HG03520 (cell line): ENCODE results near the gene PIGX.
A peak's percentile ranks its signal among the peaks of the same experiment; 100 is the strongest.

Source experiments
- ATAC-seq: cut with Tn5 transposase; IDR thresholded peaks from one replicate; pipeline ENCODE4 v1.9.1; 2021; ENCODE audit warnings: mild to moderate bottlenecking, moderate library complexity; ENCODE audit not compliant: unreplicated experiment

The PIGX gene

GRCh38 chr3:196711838-196712513, at the start of gene PIGX, which contains the start of gene CEP19:
PIGX (plus strand) TSS chr3:196712377.
CEP19 (minus strand) TSS chr3:196712250; CDS start chr3:196708657, 3,593 bp downstream.
- ATAC-seq, result peak; percentile 67

- no peak for ATAC-seq
These were observed 49.2 kb upstream of the PIGX start for GRCh38 chr3:196662711-196663571.

DNA sequence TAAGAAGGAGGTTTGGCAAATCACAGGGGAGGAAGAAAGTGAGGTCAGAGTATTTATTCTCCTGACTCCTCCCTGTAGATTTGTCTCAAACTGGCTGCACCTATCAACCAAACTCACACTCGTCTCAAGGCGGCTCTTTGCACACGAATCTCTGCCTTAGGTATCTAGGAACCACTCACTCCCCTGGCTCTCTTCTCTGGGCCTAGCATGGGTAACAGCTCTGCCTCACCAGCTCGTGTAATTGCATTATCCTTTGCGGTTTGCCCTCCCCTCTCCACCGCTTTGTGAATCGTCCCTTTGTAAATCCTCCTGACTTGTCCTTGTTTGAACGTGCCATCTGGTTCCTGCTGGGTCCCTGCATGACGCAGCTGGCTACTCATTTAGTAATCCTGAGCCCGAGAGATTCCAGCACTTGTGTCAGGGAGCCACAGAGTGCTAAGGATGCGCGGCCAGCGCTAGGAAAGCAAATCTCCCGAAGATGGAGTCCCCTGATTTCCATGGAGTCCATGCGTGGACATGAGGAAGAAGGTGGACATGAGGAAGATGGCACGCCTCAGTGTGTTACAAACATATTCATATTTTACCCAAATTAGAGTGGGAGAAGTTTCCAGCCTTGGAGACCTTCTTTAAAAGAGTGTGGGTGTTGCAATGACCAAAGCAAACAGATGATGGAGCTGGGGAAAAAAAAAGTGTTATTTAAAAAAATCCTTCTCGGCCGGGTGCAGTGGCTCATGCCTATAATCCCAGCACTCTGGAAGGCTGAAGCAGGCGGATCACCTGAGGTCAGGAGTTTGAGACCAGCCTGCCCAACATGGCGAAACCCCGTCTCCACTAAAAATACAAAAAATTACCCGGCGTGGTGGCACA, 45.9 kb upstream of the PIGX start:
- no peak for ATAC-seq

- no peak for ATAC-seq
These were observed 44.9 kb upstream of the PIGX start for GRCh38 chr3:196667056-196667825.

DNA sequence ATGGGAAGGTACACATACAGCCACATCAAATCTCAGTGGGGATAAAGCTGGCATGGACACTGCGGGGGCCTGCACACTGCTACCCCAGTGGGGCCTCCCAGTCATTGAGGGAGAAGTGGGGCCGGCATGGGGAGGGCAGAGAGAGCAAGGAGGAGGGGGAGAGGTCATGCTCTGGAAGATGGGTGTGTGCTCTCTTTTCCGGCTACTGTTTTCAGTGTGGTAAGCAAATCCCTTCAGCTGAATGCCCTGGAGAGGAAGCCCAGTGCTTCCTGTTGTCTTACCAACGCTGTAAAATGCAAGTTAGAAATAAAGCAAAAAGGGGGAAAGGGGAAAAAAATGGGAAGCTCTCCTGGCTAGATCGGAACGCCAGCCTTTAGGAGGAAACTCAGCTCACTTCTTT, 41.8 kb upstream of the PIGX start:
- ATAC-seq, result no peak

DNA sequence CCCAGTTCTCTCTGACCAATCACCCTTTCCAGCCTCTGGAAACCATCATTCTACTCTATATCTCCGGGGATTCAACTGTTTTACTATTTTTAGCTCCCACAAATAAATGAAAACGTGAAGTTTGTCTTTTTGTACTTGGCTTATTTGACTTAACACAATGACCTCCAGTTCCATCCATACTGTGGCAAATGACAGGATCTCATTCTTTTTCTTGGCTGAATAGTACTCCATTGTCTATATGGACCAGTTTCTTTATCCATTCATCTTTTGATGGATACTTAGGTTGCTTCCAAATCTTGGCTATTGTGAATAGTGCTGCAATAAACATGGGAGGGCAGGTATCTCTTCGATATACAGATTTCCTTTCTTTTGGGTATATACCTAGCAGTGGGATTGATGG, 38.5 kb upstream of the PIGX start:
- ATAC-seq, result no peak

DNA sequence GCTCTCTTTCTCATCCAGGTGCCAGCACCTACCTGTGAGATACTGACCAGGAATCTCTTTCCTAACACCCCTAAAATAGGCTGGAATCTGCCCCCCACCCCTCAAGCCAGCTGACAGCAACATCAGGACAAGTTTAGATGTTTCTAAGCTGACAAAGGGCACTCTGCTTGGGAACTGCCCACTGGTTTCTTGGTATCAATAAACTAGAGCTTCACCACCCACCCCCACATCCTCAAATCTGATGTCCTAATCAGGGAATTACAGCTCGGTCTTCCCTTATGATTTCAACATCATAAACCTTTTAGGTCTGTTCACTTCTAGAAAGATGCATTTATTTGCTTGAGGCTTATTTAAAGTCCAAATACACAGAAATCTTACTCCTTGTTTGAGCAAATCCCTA, 34.8 kb upstream of the PIGX start:
- no peak for ATAC-seq

- ATAC-seq, result no peak
These were observed 34.2 kb upstream of the PIGX start for GRCh38 chr3:196677931-196678330.

GRCh38 chr3:196684548-196685407, 27.4 kb upstream of the PIGX start:
- ATAC-seq, result peak; percentile 81

DNA sequence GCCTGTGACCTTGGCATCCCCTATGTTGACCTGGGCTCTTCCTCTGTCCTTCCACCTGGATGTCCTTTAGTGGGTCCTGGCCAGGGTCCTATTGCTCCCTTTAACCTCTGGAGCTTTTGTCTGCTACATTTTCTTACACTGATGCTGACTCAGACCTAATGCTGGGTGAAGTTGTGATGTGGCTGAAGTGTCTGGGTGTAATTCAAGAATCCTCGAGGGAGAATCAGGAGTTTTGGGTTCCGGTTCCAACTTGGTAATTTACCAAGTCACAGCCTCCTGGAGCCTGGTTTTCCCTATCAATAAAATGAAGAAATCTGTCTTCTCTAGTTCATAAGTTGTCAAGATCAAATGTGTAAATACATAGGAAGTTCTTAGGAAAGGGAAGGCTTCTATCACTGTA, 25.7 kb upstream of the PIGX start:
- no peak for ATAC-seq

GRCh38 chr3:196688349-196688748, 23.8 kb upstream of the PIGX start:
- ATAC-seq, result no peak

- ATAC-seq, result no peak
These were observed 22.1 kb upstream of the PIGX start for GRCh38 chr3:196689941-196690660.

DNA sequence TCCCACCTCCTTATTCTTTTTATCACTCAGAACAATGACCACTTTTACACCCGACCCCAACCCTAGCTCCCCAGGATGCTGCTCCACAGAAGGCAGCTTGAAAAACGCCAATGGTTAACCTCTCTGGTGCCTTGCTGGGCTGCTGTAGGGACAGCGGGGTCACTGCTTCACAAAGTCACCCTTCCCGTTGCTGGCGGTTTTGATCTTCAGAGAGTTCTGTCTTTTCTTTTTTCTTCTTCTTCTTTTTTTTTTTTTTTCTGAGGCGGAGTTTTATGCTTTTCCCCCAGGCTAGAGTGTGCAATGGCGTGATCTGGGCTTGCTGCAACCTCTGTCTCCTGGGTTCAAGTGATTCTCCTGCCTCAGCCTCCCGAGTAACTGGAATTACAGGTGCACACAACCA, 20.8 kb upstream of the PIGX start:
- ATAC-seq, result no peak

DNA sequence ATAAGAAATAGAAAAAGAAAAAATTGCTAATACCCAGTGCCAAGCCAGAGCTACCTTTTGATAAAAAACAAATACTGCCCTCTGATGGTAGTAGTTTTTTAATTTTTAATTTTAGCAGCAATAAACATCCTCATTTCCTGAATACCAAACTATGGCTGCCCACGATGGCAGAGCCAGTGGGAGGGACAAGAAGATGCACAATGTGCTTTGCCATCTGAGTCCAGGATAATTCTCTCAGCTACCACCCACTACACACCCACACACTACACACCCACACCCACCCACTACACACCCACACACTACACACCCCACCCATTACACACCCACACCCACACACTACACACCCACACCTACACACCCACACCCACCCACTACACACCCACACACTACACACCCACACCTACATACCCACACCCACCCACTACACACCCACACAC, 18.0 kb upstream of the PIGX start:
- ATAC-seq, result no peak

- ATAC-seq, result no peak
These were observed 17.0 kb upstream of the PIGX start for GRCh38 chr3:196694941-196695848.

GRCh38 chr3:196695849-196696226, 16.3 kb upstream of the PIGX start:
- no peak for ATAC-seq

- no peak for ATAC-seq
These were observed 14.9 kb upstream of the PIGX start for GRCh38 chr3:196697270-196697669.

- ATAC-seq, result no peak
These were observed 12.4 kb upstream of the PIGX start for GRCh38 chr3:196699749-196700148.
